GM19463 (cell line): ENCODE results near the gene EXOC3L1.

ENCODE experiments used
- ATAC-seq: cut with Tn5 transposase; IDR thresholded peaks from one replicate; pipeline ENCODE4 v1.9.1; 2021; ENCODE audit warnings: mild to moderate bottlenecking, moderate library complexity; ENCODE audit not compliant: unreplicated experiment

Gene EXOC3L1

GRCh38 chr16:67183627-67184452, 6.1 kb downstream of the EXOC3L1 start, which contains the start of gene MATCAP1:
Gene MATCAP1, minus strand, starts transcription at chr16:67183963. Its CDS starts 3,353 bp downstream, at chr16:67180610.
- peak; percentile 94 for ATAC-seq

- no peak for ATAC-seq
Measured at GRCh38 chr16:67183284-67183626, 6.7 kb downstream of the EXOC3L1 start.

GRCh38 chr16:67182288-67182687, 7.6 kb downstream of the EXOC3L1 start:
- no peak for ATAC-seq

- no peak for ATAC-seq
Measured at GRCh38 chr16:67181346-67181745, 8.6 kb downstream of the EXOC3L1 start.

- ATAC-seq = no peak
Measured at GRCh38 chr16:67180166-67180565, 9.8 kb downstream of the EXOC3L1 start.

- no peak for ATAC-seq
Measured at GRCh38 chr16:67179421-67180080, 10.4 kb downstream of the EXOC3L1 start.

- no peak for ATAC-seq
Measured at GRCh38 chr16:67177743-67178699, 11.9 kb downstream of the EXOC3L1 start.

- ATAC-seq = no peak
Measured at GRCh38 chr16:67176662-67177061, 13.3 kb downstream of the EXOC3L1 start.

- ATAC-seq = no peak
Measured at GRCh38 chr16:67174706-67175231, 15.2 kb downstream of the EXOC3L1 start.

- peak; percentile 43 for ATAC-seq
Measured at GRCh38 chr16:67173808-67174705, 15.9 kb downstream of the EXOC3L1 start.

- ATAC-seq = no peak
Measured at GRCh38 chr16:67173323-67173722, 16.6 kb downstream of the EXOC3L1 start.

- peak; percentile 5 for ATAC-seq
Measured at GRCh38 chr16:67170949-67171649, 18.8 kb downstream of the EXOC3L1 start.

GRCh38 chr16:67170168-67170948, 19.6 kb downstream of the EXOC3L1 start, which contains the start of gene NOL3:
Gene NOL3, plus strand, starts transcription at chr16:67170538.
- ATAC-seq = peak; percentile 48

GRCh38 chr16:67169642-67170167, 20.2 kb downstream of the EXOC3L1 start:
- ATAC-seq = no peak

- ATAC-seq = no peak
Measured at GRCh38 chr16:67169011-67169451, 20.9 kb downstream of the EXOC3L1 start.

- no peak for ATAC-seq
Measured at GRCh38 chr16:67167588-67167987, 22.3 kb downstream of the EXOC3L1 start.

GRCh38 chr16:67166598-67167168, 23.3 kb downstream of the EXOC3L1 start:
- ATAC-seq = no peak

GRCh38 chr16:67166110-67166547, 23.8 kb downstream of the EXOC3L1 start:
- no peak for ATAC-seq
